T-cell (primary cell): ENCODE data around the gene PISD. TPM values are rescaled to one million over a fixed set of nuclear protein-coding genes. Genes with fewer than 3 reads are reported as not detected.

Experiments
- ATAC-seq, 4 experiments: fragments of 200-7000 bp in 3 of 4; fragments of 150-1000 bp in 1 of 4; cut with Tn5 transposase; replicated peaks in 1 of 4; 1 replicate in 3 of 4; 2 replicates in 1 of 4; pipeline ENCODE4 v1.10.0; 2021; ENCODE audit warnings: moderate library complexity in 3 of 4, mild to moderate bottlenecking in 2 of 4, moderate number of reproducible peaks in 1 of 4
- CTCF ChIA-PET, 2 donors: fragments of 300-600 bp; sonication (Branson Sonifier 250); formaldehyde crosslinking; loops; one replicate each; lab custom pipeline; 2022; ENCODE audit warnings: antibody characterized with exemption in 2 of 2; lab: Charles Lee
- POLR2A ChIA-PET, 2 donors: fragments of 300-600 bp; sonication (Branson Sonifier 250); formaldehyde crosslinking; loops; one replicate each; lab custom pipeline; 2022; ENCODE audit warnings: antibody characterized with exemption in 2 of 2; lab: Charles Lee
- DNase-seq, 35 experiments: peaks; one replicate each; pipeline versions ENCODE4 v3.0.0 to v3.0.0-alpha.2; 2013 to 2023
- H3K27ac ChIP-seq: one replicate; pipeline ENCODE4 v1.5.1; 2013; ENCODE audit warnings: low read length
- H3K27me3 ChIP-seq, 2 experiments: replicated peaks in 1 of 2; 1 replicate in 1 of 2; 2 replicates in 1 of 2; pipeline versions ENCODE4 v1.6.1 to v1.7.0; 2013; ENCODE audit warnings: low read length in 1 of 2, mixed read lengths in 1 of 2; ENCODE audit not compliant: control insufficient read depth in 2 of 2, insufficient read depth in 2 of 2; ENCODE audit errors: extremely low read depth in 1 of 2
- H3K36me3 ChIP-seq, 2 donors: 1 replicate in 1 of 2; 2 replicates in 1 of 2; pipeline versions ENCODE4 v1.6.1 to v1.7.0; 2013; ENCODE audit warnings: low read length in 1 of 2; ENCODE audit not compliant: control insufficient read depth in 2 of 2, insufficient read depth in 1 of 2; ENCODE audit errors: extremely low read depth in 1 of 2
- H3K4me1 ChIP-seq, 2 experiments: 1 replicate in 1 of 2; 2 replicates in 1 of 2; pipeline versions ENCODE4 v1.6.1 to v1.7.0; 2013; ENCODE audit warnings: low read length in 2 of 2, mixed read lengths in 1 of 2; ENCODE audit not compliant: insufficient read depth in 2 of 2, control insufficient read depth in 1 of 2; ENCODE audit errors: extremely low read depth in 1 of 2
- H3K4me3 ChIP-seq, 2 donors: 1 replicate in 1 of 2; 2 replicates in 1 of 2; pipeline versions ENCODE4 v1.5.1 to v1.7.0; 2013; ENCODE audit warnings: mild to moderate bottlenecking in 2 of 2, low read length in 1 of 2, moderate library complexity in 1 of 2; ENCODE audit not compliant: control insufficient read depth in 1 of 2; ENCODE audit errors: extremely low read depth in 1 of 2
- H3K9me3 ChIP-seq: 2 replicates; pipeline ENCODE4 v1.7.0; 2013
- H3K27ac Mint-ChIP-seq, 2 donors: one replicate each; pipeline ENCODE4 v1.8.0; 2020 to 2021; ENCODE audit warnings: mild to moderate bottlenecking in 2 of 2, mixed read lengths in 2 of 2
- H3K27me3 Mint-ChIP-seq, 2 donors: one replicate each; pipeline ENCODE4 v1.8.0; 2021 to 2022; ENCODE audit warnings: mixed read lengths in 2 of 2
- H3K36me3 Mint-ChIP-seq: one replicate; pipeline ENCODE4 v1.8.0; 2021; ENCODE audit warnings: mixed read lengths
- H3K4me1 Mint-ChIP-seq, 3 donors: one replicate each; pipeline ENCODE4 v1.8.0; 2020 to 2022; ENCODE audit warnings: mixed read lengths in 3 of 3, mild to moderate bottlenecking in 1 of 3
- H3K4me3 Mint-ChIP-seq, 3 donors: one replicate each; pipeline ENCODE4 v1.8.0; 2020 to 2022; ENCODE audit warnings: mild to moderate bottlenecking in 3 of 3, mixed read lengths in 3 of 3, moderate library complexity in 3 of 3
- H3K9me3 Mint-ChIP-seq, 3 donors: one replicate each; pipeline ENCODE4 v1.8.0; 2020 to 2022; ENCODE audit warnings: mixed read lengths in 3 of 3
- WGBS: methylation state at CpG from one replicate; pipeline ENCODE4 v1.1.5; 2013; ENCODE audit warnings: missing lambda C conversion rate; ENCODE audit not compliant: insufficient coverage; 5-methylcytosine and 5-hydroxymethylcytosine counted together
- total RNA-seq, 35 experiments: library from RNA in 6 of 35; stranded (reverse) in 6 of 35; fragments of 120-200 nt in 1 of 35; gene quantifications; one replicate each; pipeline versions ENCODE4 v1.2.1 to v1.2.4 and lab custom pipeline; 2013 to 2026

Gene PISD
- total RNA-seq, 5 donors from 2014 or later (not counting 1 experiment from before 2014, with no cell fraction given), result 35.0 to 44.2 (median 39.3) TPM

GRCh38 chr22:31620756-31621480 lies 41.1 kb downstream of the PISD start:
- Mint-ChIP-seq H3K9me3 (no peaks in the 10 kb centered on the region), H3K27me3 (no peaks in the 10 kb centered on the region), H3K4me1 (peaks cover 14 to 22% (median 15%) of the 10 kb centered on the region in 3 donors), H3K36me3 (peaks cover 18% of the 10 kb centered on the region), H3K4me3 (no peak overlapping the region), H3K27ac (no peak overlapping the region)
- POLR2A ChIA-PET, result interaction anchor here in 1 of 2 donors (0.5 kb wide), 1 partner anchor 23 kb away, joined by 3 read pairs; no protein-coding TSS in a partner anchor
- no peak for DNase-seq
- Histone ChIP-seq H3K9me3 (no peaks in the 10 kb centered on the region), H3K4me1 (peaks cover 0 to 18% of the 10 kb centered on the region in 2 experiments), H3K27ac (no peak overlapping the region), H3K4me3 (no peak overlapping the region), H3K27me3 (no peaks in the 10 kb centered on the region), H3K36me3 (peaks cover 20 to 39% of the 10 kb centered on the region in 2 donors)
- WGBS, result 86% methylated on average over 15 of the region's 20 CpGs
- CTCF ChIA-PET, result no interaction called here
- ATAC-seq, result no peak

GRCh38 chr22:31619611-31620300 lies 42.3 kb downstream of the PISD start:
- 94% methylated on average over 13 of the region's 14 CpGs for WGBS
- H3K9me3 ChIP-seq, result no peaks in the 10 kb centered on the region
- no peak overlapping the region for H3K4me3 Mint-ChIP-seq

GRCh38 chr22:31618471-31619176 lies 43.4 kb downstream of the PISD start:
- H3K4me3 ChIP-seq, result no peak overlapping the region
- Mint-ChIP-seq H3K27ac (peak overlapping the region in 1 of 2 donors; percentile 66), H3K27me3 (no peaks in the 10 kb centered on the region), H3K36me3 (peaks cover 18% of the 10 kb centered on the region), H3K4me3 (no peak overlapping the region), H3K4me1 (peaks cover 18 to 23% (median 21%) of the 10 kb centered on the region in 3 donors), H3K9me3 (no peaks in the 10 kb centered on the region)
- no peaks in the 10 kb centered on the region for H3K27me3 ChIP-seq
- H3K4me1 ChIP-seq, result peaks cover 0 to 28% of the 10 kb centered on the region in 2 experiments
- H3K9me3 ChIP-seq, result no peaks in the 10 kb centered on the region
- 88% methylated on average over 3 of the region's 5 CpGs for WGBS
- ChIA-PET CTCF (no interaction called here), POLR2A (interaction anchor here in 1 of 2 donors (0.6 kb wide), 1 partner anchor 240 kb away, joined by 5 read pairs; no protein-coding TSS in a partner anchor)
- peaks cover 30 to 52% of the 10 kb centered on the region in 2 donors for H3K36me3 ChIP-seq
- no peak for DNase-seq
- no peak overlapping the region for H3K27ac ChIP-seq
- no peak for ATAC-seq

More at GRCh38 chr22:31619611-31620300, 42.3 kb downstream of the PISD start:
- no peak for DNase-seq
- Histone ChIP-seq H3K4me3 (no peak overlapping the region), H3K4me1 (peaks cover 0 to 23% of the 10 kb centered on the region in 2 experiments), H3K27me3 (no peaks in the 10 kb centered on the region), H3K36me3 (peaks cover 28 to 47% of the 10 kb centered on the region in 2 donors), H3K27ac (no peak overlapping the region)
- CTCF ChIA-PET, result no interaction called here
- no peaks in the 10 kb centered on the region for H3K9me3 Mint-ChIP-seq
- H3K27ac Mint-ChIP-seq, result peak overlapping the region in 1 of 2 donors; percentile 34
- POLR2A ChIA-PET, result no interaction called here
- no peak for ATAC-seq
- peaks cover 14 to 24% (median 17%) of the 10 kb centered on the region in 3 donors for H3K4me1 Mint-ChIP-seq
- H3K27me3 Mint-ChIP-seq, result no peaks in the 10 kb centered on the region
- H3K36me3 Mint-ChIP-seq, result peaks cover 18% of the 10 kb centered on the region

DNA sequence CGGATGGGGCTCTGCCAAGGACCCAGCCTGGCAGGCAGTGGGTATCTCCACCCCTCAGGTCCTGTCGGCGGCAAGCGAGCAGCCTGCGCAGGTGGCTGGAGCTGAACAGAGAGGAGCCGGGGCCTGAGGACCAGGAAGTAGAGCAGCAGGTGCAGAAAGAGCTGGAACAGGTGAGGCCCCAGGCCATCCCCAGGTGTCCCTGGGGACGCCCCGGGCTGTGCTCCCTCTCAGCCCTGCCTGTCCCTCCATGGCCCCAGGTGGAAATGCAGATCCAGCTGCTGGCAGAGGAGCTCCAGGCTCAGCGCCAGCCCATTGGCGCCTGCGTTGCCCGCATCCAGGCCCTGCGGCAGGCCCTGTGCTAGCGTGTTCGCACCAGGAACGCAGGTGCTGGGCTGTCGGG lies 44.0 kb downstream of the PISD start:
- no peaks in the 10 kb centered on the region for H3K9me3 Mint-ChIP-seq
- WGBS, result 93% methylated on average over 16 of the region's 17 CpGs
- Histone ChIP-seq H3K4me3 (no peak overlapping the region), H3K9me3 (no peaks in the 10 kb centered on the region), H3K4me1 (peaks cover 0 to 27% of the 10 kb centered on the region in 2 experiments), H3K36me3 (peaks cover 30 to 57% of the 10 kb centered on the region in 2 donors), H3K27ac (no peak overlapping the region), H3K27me3 (no peaks in the 10 kb centered on the region)
- H3K4me3 Mint-ChIP-seq, result no peak overlapping the region
- ATAC-seq (no peak), DNase-seq (no peak)
- peaks cover 18 to 21% (median 19%) of the 10 kb centered on the region in 3 donors for H3K4me1 Mint-ChIP-seq
- POLR2A ChIA-PET, result interaction anchor here (0.6 kb wide), 2 partner anchors 17 to 240 kb away, joined by 3 to 5 read pairs; no protein-coding TSS in a partner anchor
- peaks cover 18% of the 10 kb centered on the region for H3K36me3 Mint-ChIP-seq
- no peak overlapping the region for H3K27ac Mint-ChIP-seq
- CTCF ChIA-PET, result no interaction called here
- H3K27me3 Mint-ChIP-seq, result no peaks in the 10 kb centered on the region

DNA sequence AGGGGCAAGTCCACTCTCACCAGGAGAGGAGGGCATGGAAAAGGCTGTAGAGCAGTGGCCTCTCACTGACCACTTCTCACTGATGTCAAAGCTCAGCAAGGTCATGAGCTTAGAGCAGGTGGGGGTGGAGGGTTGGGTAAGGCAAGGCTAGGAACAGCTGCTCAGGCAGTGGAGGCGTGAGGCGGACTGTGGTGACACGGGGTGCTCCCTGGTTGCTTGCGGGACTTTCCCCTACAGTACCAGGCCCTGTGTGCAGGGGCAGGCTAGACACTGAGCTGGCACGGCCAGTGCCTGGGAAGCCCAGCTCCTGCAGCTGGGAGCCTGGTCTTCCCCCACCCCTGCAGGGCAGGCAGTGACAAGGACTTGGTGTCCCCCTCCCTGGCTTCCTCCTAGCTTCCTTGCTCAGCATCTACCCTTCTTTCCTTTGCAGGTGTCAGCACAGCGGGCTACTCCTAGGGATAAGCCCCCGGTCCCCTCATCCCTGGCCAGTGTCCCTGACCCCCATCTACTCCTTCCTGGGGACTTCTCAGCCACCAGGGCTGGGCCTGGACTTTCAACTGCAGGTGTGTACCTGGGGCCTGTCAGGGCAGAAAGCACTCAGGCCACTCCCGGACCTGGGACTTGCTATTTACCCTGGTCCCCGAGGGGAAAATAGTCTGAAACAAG lies 45.6 kb downstream of the PISD start:
- WGBS, result 69% methylated on average over 4 of the region's 9 CpGs
- peaks cover 25 to 69% of the 10 kb centered on the region in 2 donors for H3K36me3 ChIP-seq
- peaks cover 25% of the 10 kb centered on the region for H3K36me3 Mint-ChIP-seq

More for the DNA sequence above, 45.6 kb downstream of the PISD start:
- Mint-ChIP-seq H3K27ac (peak overlapping the region; percentile 64 to 78), H3K9me3 (no peaks in the 10 kb centered on the region), H3K4me1 (peaks cover 12 to 21% (median 18%) of the 10 kb centered on the region in 3 donors), H3K27me3 (no peaks in the 10 kb centered on the region), H3K4me3 (no peak overlapping the region)
- POLR2A ChIA-PET, result no interaction called here
- H3K27ac ChIP-seq, result no peak overlapping the region
- H3K4me1 ChIP-seq, result peaks cover 0 to 21% of the 10 kb centered on the region in 2 experiments
- CTCF ChIA-PET, result interaction anchor here in 1 of 2 donors (0.6 kb wide), 1 partner anchor 82 kb away, joined by 3 read pairs; no protein-coding TSS in a partner anchor
- no peak overlapping the region for H3K4me3 ChIP-seq
- no peaks in the 10 kb centered on the region for H3K27me3 ChIP-seq
- ATAC-seq (peak in 1 of 4 experiments; percentile 24), DNase-seq (no peak)
- no peaks in the 10 kb centered on the region for H3K9me3 ChIP-seq
